ENCODE measurements around the gene NAA50.

NAA50 gene

DNA sequence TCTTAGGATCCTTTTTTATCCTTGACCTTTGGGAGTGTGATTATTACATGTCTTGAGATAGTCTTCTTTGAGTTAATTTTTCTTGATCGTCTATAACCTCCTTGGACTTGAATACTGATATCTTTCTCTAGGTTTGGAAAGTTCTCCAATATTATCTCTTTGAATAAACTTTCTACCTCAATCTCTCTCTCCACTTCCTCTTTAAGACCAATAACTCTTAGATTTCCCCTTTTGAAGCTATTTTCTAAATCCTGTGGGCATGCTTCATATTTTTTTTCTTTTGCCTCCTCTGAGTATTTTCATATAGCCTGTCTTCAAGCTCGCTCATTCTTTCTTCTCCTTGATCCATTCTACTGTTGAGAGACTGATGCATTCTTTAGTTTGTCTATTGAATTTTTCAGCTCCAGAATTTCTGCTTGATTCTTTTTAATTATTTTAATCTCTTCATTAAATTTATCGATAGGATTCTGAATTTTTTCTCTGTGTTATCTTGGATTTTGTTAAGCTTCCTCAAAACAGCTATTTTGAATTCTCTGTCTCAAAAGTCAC is 61.7 kb downstream of the NAA50 start:
- no peak for DNase-seq

DNA sequence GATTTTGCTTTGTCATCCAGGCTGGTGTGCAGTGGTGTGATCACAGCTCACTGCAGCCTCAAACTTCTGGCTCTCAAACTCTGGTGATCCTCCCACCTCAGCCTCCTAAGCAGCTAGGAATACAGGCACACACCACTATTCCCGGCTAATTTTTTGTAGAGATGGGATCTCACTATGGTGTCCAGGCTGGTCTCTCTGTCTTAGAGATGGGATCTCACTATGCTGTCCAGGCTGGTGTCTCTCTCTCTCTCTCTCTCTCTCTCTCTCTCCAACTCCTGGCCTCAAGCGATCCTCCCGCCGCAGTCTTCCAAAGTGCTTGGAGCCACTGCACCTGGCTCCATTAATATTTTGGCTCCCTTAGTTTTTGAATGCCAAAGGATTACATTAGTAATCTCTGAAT is 67.3 kb downstream of the NAA50 start:
- DNase-seq, result no peak

DNA sequence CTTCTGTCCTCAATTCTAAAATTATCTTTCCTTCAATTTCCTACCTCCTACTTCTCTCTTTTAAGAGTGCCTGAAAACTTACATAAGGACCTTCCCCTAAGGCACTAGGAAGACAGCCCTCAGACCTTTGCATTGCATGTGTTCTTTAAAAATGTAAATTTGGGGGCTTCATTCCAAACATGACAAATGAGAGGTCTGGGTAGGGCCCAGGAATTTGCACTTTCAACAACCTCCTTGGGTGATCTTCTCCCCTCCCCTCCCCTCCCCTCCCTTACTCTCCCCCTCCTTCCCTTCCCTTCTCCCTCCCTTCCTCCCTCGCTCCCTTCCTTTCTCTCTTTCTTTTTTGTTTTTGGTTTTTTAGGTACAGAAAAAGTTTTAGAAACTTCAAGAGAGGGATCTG is 68.3 kb downstream of the NAA50 start:
- no peak for DNase-seq

DNA sequence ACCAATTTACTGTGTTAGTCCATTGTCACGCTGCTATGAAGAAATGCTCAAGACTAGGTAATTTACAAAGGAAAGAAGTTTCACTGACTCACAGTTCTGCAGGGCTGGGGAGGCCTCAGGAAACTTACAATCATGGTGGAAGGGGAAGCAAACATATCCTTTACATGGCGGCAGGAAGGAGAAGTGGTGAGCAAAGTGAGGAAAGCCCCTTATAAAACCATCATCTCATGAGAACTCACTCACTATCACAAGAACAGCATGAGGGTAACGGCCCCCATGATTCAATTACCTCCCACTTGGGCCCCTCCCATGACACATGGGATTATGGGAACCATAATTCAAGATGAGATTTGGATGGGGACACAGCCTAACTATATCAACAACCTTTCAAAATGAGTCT is 69.8 kb downstream of the NAA50 start:
- no peak for DNase-seq

DNA sequence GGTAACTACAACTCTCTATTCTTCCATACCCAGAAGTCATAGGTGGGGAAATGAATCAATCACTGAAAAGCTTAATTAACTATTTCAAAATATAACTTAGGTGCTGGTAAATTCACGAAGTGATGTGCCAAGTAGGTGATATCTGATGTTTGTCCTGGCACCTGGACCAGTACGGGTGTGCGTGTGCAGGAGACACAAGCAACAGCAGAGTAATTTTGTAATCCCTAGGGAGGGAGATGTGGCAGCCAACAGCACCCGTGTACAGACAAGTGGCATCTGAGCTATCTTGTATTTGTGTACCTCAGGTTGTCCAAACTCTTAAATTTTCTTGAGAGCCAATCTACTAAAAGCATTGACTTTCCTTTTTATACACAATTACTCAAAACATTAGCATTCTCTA is 72.5 kb downstream of the NAA50 start:
- peak; percentile 1 for DNase-seq

DNA sequence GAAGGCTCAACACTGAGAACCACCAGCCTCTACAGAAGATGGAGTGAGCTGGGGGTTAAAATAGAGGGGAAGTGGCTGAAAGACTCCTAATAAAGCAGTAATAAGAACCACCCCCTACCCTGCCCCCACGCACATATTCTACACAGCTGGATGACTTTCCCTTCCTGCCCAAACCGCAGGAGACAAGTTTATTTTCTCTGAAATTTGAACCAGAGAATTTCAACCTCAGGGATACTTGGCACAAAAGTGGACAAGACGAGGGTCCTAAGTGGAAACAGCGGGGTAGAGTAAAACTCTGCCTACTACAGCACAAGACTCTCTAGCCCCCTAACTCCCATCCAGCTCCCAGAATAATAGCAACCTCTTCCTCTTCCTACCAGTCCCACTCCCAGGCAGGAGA is 78.0 kb downstream of the NAA50 start:
- DNase-seq, result no peak
